ENCODE data around the gene MAPK9. TPM values are rescaled to one million over a fixed set of nuclear protein-coding genes. Genes with fewer than 3 reads are reported as not detected.

Gene MAPK9
- total and polyA plus RNA-seq, 9 of the 15 experiments (the other 6 are each of a cell fraction or from before 2014, with no cell fraction given), result 4.8 to 58.0 (median 29.9) TPM

DNA sequence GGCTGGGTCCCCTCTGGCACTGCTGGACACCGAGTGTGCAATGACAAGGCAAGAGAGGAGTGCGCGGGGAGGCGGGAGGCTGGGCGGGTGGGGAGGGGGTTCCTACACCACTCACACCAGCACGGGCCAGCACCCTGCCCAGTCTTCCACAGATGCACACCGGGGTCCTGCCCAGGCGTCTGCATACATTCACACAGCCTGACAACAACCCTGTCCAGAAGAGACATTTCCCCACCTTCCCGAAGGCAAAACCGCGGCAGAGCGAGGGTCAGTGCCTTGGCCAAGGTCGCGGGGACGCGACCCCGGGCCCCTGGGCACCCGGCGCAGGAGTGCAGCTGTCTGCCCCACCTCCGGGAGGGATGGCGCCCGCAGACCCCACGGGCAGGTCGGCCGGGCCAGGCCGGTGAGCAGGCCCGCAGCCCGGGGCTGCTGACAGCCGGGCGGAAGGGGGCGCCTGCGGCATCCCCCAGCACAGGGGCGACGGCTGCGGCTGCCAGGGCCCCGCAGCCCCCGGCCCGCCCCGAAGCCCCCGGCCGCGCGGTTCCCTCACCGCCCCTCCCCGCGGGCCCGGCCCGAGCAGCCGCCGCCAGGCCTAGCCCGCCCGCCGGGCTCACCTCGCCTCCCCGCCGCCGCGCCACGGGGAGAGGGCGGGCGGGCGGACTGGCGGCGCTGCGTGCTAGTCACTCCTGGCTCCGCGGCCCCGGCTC lies 496 bp downstream of the MAPK9 start (continued):
- TF ChIP-seq, protein P1, sequence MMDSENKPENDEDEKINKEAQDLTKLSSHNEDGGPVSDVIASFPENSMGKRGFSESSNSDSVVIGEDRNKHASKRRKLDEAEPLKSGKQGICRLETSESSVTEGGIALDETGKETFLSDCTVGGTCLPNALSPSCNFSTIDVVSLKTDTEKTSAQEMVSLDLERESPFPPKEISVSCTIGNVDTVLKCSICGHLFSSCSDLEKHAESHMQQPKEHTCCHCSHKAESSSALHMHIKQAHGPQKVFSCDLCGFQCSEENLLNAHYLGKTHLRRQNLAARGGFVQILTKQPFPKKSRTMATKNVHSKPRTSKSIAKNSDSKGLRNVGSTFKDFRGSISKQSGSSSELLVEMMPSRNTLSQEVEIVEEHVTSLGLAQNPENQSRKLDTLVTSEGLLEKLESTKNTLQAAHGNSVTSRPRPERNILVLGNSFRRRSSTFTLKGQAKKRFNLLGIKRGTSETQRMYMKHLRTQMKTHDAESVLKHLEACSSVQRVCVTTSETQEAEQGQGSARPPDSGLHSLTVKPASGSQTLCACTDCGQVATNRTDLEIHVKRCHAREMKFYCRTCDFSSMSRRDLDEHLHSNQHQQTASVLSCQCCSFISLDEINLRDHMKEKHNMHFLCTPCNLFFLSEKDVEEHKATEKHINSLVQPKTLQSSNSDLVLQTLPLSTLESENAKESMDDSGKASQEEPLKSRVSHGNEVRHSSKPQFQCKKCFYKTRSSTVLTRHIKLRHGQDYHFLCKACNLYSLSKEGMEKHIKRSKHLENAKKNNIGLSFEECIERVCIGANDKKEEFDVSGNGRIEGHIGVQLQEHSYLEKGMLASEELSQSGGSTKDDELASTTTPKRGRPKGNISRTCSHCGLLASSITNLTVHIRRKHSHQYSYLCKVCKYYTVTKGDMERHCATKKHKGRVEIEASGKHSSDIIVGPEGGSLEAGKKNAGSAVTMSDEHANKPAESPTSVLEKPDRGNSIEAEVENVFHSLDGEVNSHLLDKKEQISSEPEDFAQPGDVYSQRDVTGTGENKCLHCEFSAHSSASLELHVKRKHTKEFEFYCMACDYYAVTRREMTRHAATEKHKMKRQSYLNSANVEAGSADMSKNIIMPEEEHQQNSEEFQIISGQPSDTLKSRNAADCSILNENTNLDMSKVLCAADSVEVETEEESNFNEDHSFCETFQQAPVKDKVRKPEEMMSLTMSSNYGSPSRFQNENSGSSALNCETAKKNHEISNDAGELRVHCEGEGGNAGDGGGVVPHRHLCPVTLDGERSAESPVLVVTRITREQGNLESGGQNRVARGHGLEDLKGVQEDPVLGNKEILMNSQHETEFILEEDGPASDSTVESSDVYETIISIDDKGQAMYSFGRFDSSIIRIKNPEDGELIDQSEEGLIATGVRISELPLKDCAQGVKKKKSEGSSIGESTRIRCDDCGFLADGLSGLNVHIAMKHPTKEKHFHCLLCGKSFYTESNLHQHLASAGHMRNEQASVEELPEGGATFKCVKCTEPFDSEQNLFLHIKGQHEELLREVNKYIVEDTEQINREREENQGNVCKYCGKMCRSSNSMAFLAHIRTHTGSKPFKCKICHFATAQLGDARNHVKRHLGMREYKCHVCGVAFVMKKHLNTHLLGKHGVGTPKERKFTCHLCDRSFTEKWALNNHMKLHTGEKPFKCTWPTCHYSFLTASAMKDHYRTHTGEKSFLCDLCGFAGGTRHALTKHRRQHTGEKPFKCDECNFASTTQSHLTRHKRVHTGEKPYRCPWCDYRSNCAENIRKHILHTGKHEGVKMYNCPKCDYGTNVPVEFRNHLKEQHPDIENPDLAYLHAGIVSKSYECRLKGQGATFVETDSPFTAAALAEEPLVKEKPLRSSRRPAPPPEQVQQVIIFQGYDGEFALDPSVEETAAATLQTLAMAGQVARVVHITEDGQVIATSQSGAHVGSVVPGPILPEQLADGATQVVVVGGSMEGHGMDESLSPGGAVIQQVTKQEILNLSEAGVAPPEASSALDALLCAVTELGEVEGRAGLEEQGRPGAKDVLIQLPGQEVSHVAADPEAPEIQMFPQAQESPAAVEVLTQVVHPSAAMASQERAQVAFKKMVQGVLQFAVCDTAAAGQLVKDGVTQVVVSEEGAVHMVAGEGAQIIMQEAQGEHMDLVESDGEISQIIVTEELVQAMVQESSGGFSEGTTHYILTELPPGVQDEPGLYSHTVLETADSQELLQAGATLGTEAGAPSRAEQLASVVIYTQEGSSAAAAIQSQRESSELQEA (IDR thresholded peaks at IDR 0.05; ENCODE audit: low read depth), result no peak
- TF ChIP-seq, protein P2, sequence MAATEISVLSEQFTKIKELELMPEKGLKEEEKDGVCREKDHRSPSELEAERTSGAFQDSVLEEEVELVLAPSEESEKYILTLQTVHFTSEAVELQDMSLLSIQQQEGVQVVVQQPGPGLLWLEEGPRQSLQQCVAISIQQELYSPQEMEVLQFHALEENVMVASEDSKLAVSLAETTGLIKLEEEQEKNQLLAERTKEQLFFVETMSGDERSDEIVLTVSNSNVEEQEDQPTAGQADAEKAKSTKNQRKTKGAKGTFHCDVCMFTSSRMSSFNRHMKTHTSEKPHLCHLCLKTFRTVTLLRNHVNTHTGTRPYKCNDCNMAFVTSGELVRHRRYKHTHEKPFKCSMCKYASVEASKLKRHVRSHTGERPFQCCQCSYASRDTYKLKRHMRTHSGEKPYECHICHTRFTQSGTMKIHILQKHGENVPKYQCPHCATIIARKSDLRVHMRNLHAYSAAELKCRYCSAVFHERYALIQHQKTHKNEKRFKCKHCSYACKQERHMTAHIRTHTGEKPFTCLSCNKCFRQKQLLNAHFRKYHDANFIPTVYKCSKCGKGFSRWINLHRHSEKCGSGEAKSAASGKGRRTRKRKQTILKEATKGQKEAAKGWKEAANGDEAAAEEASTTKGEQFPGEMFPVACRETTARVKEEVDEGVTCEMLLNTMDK (IDR thresholded peaks at IDR 0.05; ENCODE audit: borderline replicate concordance, insufficient read depth, low read depth, low read length, poor library complexity, severe bottlenecking), result peak; percentile 76
- TF ChIP-seq, protein P3, sequence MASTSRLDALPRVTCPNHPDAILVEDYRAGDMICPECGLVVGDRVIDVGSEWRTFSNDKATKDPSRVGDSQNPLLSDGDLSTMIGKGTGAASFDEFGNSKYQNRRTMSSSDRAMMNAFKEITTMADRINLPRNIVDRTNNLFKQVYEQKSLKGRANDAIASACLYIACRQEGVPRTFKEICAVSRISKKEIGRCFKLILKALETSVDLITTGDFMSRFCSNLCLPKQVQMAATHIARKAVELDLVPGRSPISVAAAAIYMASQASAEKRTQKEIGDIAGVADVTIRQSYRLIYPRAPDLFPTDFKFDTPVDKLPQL (IDR thresholded peaks at IDR 0.05; ENCODE audit: extremely low read depth, insufficient read length), result no peak
- TF ChIP-seq ZNF165 (CRISPR knock-in tag; IDR thresholded peaks at IDR 0.05; ENCODE audit: borderline replicate concordance) (no peak), RBM17 (IDR thresholded peaks at IDR 0.05; ENCODE audit: borderline replicate concordance, low read depth, low read length) (no peak), ZNF551 (CRISPR knock-in tag; IDR thresholded peaks at IDR 0.05) (no peak), ZNF263 (CRISPR knock-in tag; IDR thresholded peaks at IDR 0.05; ENCODE audit: borderline replicate concordance) (no peak), HNRNPL (IDR thresholded peaks at IDR 0.05; ENCODE audit: low read depth, low read length) (no peak), KLF16 (IDR thresholded peaks at IDR 0.05) (no peak)
- TF ChIP-seq, protein P4, sequence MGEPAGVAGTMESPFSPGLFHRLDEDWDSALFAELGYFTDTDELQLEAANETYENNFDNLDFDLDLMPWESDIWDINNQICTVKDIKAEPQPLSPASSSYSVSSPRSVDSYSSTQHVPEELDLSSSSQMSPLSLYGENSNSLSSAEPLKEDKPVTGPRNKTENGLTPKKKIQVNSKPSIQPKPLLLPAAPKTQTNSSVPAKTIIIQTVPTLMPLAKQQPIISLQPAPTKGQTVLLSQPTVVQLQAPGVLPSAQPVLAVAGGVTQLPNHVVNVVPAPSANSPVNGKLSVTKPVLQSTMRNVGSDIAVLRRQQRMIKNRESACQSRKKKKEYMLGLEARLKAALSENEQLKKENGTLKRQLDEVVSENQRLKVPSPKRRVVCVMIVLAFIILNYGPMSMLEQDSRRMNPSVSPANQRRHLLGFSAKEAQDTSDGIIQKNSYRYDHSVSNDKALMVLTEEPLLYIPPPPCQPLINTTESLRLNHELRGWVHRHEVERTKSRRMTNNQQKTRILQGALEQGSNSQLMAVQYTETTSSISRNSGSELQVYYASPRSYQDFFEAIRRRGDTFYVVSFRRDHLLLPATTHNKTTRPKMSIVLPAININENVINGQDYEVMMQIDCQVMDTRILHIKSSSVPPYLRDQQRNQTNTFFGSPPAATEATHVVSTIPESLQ (CRISPR knock-in tag; IDR thresholded peaks at IDR 0.05), result no peak

All from K562 (cell line).